ENCODE measurements around the gene EPHA8.

EPHA8 gene

DNA sequence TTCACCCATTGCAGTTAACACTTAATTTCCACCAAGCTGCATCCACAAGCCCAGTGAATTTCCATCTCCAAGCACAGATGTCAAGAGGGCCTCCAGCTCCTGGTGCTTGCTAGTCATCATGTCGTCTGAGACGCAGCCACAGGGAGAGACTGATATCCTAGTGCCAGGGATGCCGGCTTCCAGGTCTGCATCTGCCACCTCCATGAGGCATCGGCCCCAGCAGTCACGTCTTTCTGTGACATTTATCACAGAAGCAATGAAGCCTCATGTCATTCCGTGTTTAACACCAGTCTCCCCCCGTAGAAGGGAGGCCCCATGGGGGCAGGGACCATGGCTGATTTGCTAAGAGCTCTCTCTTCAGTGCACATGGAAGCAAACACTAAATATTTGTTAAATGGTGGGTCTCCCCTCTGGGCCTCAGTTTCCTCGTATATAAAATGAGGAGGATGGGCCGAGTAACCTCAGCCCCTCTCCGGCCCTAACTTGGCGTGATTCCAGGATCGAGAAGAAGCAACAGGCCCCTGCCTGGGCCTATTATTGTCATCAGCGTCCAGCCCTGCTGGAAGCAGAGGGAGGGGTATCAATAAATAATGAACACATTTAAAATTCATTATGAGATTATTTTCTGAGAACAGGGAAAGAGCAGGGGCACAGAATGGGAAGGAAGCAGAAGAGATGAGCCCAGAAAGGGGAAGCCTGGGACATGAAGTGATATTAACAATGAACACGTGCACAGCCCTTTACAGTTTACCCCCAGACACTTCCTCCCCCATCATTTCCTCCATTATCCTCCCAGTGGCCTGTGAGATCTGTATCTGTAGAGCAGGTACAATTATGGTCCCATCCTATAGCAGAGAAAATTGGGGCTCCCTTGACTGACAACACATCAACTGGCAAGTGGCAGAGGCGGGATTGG is 88.9 kb downstream of the EPHA8 start:
- no peak for DNase-seq

DNA sequence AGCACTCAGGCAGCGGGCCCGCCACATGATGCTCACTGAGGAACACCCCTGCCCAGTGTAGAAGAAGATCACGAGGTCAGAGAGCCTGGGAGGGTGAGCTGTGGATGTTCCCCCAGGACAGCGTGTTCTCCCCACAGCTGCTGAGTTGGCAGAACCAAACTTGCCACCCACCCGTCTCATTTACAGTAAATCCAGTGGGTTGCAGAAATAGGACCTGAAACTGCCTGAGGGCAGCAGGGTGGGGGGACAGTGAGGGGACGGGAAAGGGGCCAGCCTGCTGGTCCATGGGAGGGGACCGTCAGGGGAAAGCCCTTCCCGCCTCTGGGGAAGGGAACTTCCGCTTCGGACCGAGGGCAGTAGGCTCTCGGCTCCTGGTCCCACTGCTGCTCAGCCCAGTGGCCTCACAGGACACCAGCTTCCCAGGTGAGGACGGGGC is 89.6 kb downstream of the EPHA8 start, which contains the start of gene C1QB:
C1QB (plus strand) TSS at position 356 of the 436 bp plus-strand sequence. CDS start 6,227 bp downstream, outside the sequence.
- peak in 1 of 2 donors; percentile 70 for DNase-seq
